CD4-positive, alpha-beta T cell treated with Interleukin-10 for 1 hour (primary cell): Measurements from ENCODE around the gene TRAF1.
A peak's percentile ranks its signal among the peaks of the same experiment; 100 is the strongest.

Experiments
- DNase-seq: peaks from one replicate; pipeline ENCODE4 v3.0.0-alpha.2; 2020

Gene TRAF1

GRCh38 chr9:120922404-120923195 lies 4.0 kb downstream of the TRAF1 start:
- peak; percentile 20 for DNase-seq

DNA sequence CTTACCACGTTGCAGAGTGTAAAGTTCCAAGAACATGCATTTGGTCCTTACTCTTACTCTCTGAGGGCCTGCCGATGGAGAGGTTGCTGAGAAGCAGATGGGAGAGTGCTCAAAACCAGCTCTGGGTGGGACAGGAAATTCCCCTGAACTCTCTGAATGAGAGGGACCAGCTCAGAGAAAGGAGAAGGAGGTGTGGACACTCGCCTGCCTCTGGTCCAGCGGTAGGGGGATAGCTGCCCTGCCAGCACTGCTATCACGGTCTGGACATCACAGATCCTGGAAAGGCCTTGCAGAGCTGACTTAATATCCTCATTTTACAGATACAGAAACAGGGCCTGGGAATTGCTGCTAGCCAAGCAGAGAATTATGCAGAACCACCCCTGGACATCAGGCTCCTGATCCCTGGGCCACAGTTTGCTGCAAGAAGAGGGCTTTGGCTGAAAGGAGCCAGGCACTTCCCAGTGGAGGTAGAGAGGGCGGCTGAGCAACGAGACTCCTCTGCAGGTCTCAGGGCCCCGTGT lies 4.9 kb downstream of the TRAF1 start:
- peak; percentile 44 for DNase-seq

DNA sequence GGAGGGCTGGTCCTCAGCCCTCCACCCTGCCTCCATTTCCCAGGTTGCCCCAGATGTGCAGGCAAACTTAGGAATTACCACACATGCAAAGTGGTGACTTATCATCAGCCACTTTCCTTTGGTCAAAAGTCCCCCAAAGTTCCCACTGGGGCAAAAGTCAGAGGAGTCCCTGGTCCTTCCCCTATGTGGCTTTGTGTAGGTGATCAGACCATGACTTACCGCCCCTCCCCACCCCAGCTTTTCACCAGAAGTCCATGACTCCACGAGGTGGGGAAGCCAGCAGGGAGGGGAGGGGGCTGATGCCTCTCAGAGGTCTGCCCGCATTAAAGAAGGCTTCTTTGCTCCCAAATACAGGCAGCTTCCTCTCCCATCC lies 5.8 kb downstream of the TRAF1 start:
- peak; percentile 40 for DNase-seq

DNA sequence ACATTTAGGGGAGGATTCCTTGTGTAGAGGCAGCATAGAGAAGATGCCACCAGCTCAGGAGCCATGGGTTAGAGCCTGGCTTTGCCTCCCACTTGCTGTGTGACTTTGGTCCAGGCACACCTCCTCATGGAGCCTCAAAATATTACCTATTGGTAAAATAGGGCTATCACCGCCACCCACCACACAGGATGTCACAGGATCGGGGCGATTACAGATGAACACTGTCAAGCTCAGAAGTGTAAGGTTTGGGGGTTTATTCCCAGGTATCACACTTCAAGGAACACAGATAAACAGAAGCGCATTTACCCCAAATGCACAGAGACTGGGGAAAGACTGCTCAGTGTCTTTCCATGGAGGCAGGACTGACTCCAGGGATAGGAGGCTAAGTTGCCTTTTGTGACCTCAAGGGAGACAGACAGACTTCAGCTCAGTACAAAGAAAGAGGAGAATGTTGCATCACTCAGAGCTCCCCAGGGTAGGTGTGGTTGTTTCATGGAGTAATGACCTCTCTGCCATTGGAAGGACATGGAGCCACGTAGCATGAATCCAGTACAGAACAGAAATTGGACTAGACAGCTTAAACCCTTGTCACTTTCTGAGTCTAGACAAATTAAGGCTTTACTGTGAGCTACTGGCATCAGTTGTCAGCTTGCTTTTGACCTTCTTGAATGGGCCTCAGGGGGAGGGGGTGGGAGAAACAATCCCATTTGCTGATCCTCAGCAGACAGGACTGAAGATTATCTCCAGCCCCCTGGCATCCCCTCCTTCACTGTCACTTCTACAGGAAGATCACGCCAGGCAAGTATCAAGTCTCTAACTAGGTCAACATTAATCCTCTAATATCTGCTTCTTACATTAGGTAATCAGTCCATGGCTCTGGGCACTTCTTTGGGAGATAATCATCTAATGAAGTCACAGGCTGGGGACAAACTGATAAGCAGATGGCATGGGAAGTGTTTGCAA lies 6.5 kb downstream of the TRAF1 start:
- DNase-seq, result peak; percentile 55

DNA sequence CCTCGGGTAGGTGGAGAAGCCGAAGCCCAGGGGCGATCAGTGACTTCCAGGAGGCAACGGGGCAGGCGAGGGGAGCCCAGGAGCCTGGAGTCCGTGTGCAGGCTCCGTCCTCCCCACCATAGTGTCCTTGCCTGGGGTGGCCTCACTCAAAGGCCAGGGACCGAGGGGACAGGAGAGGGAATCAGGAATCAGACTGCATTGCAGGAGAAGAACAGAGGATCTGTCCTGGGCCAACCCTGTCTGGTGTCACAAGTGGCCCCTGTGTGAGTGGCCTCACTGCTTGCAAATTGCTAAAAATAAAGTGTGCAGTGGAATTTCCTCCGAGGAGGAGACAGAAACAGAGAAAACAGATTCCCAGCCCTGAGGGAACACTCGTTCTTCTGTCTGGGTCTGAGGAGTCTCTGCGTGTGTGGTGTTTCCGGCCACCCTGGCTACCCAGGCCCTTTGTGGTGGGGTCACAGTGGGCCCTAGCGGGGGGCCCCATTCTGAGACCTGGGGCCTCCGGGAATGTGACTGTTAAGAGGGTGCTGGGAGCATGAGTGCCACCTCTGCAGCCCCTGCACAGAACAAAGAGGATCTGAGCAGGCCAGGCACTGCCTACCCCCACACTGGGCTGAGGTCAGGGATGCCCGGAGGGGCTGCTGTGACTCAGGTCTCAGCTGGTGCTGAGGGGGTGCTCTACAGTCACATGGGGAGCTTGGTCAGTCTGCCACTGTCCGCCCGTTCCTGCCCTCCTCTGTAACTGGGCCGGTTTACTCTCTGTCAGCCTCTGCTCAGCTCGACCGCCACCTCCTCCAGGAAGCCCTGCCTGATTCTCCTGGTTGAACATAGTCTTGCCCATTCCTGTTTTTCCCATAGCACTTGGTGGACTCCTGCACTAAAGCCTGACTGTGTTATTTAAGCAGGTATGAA lies 7.4 kb downstream of the TRAF1 start:
- DNase-seq, result peak; percentile 33

- peak; percentile 43 for DNase-seq
These were observed 8.4 kb downstream of the TRAF1 start for GRCh38 chr9:120917929-120918762.

GRCh38 chr9:120916991-120917880 lies 9.4 kb downstream of the TRAF1 start:
- peak; percentile 19 for DNase-seq

DNA sequence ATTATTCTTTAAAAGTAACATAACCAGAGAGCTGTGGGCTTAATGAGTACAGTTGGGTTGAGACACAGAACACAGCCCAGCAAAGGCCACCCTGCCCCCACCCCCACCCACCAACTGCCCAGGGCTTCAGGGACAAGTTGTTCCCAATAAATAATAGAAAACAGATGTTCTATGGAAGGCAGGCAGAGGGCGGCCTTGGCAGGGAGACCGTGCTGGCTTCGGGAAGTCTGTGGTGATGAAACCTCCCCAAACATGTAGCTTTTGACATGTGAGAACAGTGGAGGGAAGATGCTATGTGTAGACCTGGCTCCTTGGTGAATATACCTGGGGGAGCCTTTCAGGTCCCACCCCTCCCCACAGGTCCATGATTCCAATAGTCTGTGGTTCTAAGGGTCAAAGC lies 10.0 kb downstream of the TRAF1 start:
- DNase-seq, result peak; percentile 11

- DNase-seq, result peak; percentile 66
These were observed 10.6 kb downstream of the TRAF1 start for GRCh38 chr9:120915854-120916470.

GRCh38 chr9:120914953-120915352 lies 11.6 kb downstream of the TRAF1 start:
- no peak for DNase-seq

- no peak for DNase-seq
These were observed 12.2 kb downstream of the TRAF1 start for GRCh38 chr9:120914396-120914795.

GRCh38 chr9:120913647-120914264 lies 12.8 kb downstream of the TRAF1 start:
- peak; percentile 46 for DNase-seq

GRCh38 chr9:120912958-120913646 lies 13.5 kb downstream of the TRAF1 start:
- no peak for DNase-seq

GRCh38 chr9:120911295-120911837 lies 15.2 kb downstream of the TRAF1 start:
- no peak for DNase-seq

- DNase-seq, result no peak
These were observed 16.0 kb downstream of the TRAF1 start for GRCh38 chr9:120910643-120911042.

DNA sequence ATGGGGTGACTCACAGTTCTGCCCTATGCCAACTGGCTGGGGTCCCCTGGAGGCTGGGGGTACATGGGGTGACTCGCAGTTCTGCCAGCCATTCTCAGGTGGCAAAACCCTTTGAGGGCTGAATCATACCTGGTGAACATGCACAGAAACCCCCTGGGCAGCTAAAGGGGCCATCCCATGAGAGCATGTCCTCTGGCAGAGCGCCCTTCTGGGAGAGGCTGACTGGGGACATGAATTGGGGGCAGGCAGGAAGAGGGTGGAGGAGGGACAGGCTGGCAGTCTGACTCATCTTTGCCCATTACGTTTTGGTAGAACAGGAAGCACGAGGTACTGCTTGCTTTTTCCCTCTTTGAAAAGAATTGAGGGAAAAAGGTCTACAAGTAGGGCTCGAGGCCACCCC lies 16.7 kb downstream of the TRAF1 start:
- peak; percentile 69 for DNase-seq

DNA sequence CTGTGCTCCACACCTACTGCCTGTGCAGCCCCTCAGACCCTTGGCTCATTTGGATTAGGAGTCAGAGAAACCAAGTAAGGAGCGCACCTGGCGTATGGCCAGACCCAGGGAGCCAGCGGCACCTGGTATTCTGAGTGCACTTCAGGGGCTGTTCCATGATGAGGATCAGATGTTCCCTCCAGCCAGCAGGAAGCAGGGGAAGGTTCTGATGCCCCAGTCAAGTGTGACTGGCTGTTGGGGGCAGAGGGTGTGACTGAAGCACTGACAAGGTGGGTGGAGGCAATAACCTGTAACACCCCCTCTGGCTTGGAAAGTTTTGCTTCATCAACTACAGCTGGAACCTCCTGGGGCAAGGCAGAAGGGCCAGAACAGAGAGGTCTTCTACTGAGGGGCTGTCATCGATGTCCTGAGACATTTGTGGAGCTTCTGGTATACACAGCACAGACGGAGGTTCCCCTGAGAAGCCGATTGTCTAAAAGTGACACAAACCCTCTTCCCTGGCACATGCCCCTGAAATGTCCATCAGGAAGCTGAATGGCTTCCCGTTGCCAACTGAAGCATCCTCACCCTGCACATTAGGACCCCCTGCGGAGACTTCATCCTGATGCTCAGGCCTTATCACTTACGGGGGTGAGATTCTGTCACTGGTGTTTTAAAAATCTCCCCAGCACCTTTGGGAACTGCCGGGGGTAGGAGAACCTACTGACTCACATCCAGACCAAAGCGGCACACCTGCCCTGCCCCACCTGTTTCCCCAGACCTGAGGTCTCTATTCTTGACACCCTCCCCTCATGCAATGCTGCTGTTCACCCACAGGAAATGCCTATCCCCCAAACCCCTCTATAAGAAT lies 21.1 kb downstream of the TRAF1 start:
- DNase-seq, result peak; percentile 53

GRCh38 chr9:120904978-120905301 lies 21.7 kb downstream of the TRAF1 start:
- DNase-seq, result peak; percentile 35
